Kidney (tissue), 14 donors: Measurements from ENCODE around the gene NRGN. TPM values are rescaled to one million over a fixed set of nuclear protein-coding genes. Genes with fewer than 3 reads are reported as not detected.

Experiments
- DNase-seq, 5 donors: peaks; one replicate each; pipeline ENCODE4 v3.0.0-alpha.2; 2013 to 2020
- FAIRE-seq: peaks from 2 replicates; lab custom pipeline; 2012; peaks lifted over from hg19 to GRCh38; lab: Jason Lieb, UNC
- H3K27ac ChIP-seq, 2 donors: one replicate each; pipeline ENCODE4 v1.7.0; 2013; ENCODE audit warnings: low read depth in 2 of 2, low read length in 2 of 2, inconsistent platforms in 1 of 2
- H3K27me3 ChIP-seq: one replicate; pipeline ENCODE4 v1.7.1; 2013; ENCODE audit warnings: low read length, inconsistent platforms; ENCODE audit not compliant: control insufficient read depth, insufficient read depth
- H3K36me3 ChIP-seq, 3 donors: one replicate each; pipeline versions ENCODE4 v1.7.0 to v1.7.1; 2013; ENCODE audit warnings: low read length in 3 of 3, control low read depth in 1 of 3, inconsistent platforms in 1 of 3; ENCODE audit not compliant: insufficient read depth in 3 of 3, control insufficient read depth in 2 of 3
- H3K4me1 ChIP-seq, 3 donors: one replicate each; pipeline versions ENCODE4 v1.7.0 to v1.7.1; 2013; ENCODE audit warnings: low read length in 3 of 3, inconsistent platforms in 1 of 3, low read depth in 1 of 3; ENCODE audit not compliant: control insufficient read depth in 2 of 3, insufficient read depth in 2 of 3
- H3K4me3 ChIP-seq, 3 donors: one replicate each; pipeline versions ENCODE4 v1.7.0 to v1.8.1; 2013; ENCODE audit warnings: low read length in 3 of 3, control low read depth in 1 of 3, inconsistent platforms in 1 of 3
- H3K9ac ChIP-seq, 3 donors: one replicate each; pipeline versions ENCODE4 v1.7.0 to v1.7.1; 2013; ENCODE audit warnings: low read length in 3 of 3, control low read depth in 1 of 3, inconsistent platforms in 1 of 3
- H3K9me3 ChIP-seq, 3 donors: one replicate each; pipeline versions ENCODE4 v1.7.0 to v1.7.1; 2013; ENCODE audit warnings: low read length in 3 of 3, control low read depth in 1 of 3, inconsistent platforms in 1 of 3; ENCODE audit not compliant: control insufficient read depth in 2 of 3, insufficient read depth in 1 of 3
- intact Hi-C: fragments of 100-400 bp; cut with DNase I; formaldehyde crosslinking; loops from one replicate; pipeline ENCODE4 v1.11.1; 2022
- polyA plus RNA-seq: library from polyadenylated mRNA; stranded (reverse); fragments of 350-450 nt; fragmentation: Illumina TruSeq; extraction: RNeasy Lipid Tissue Mini Kit (QIAGEN cat#74804); gene quantifications from one replicate; pipeline ENCODE4 v1.2.3, GENCODE V29; 2014; ENCODE audit warnings: low read depth, low replicate concordance; ENCODE audit not compliant: insufficient read depth
- total RNA-seq: library from RNA; stranded (reverse); fragmentation: NEBNext Ultra II Directional; extraction: Animal tissue kit (Norgen Biotek cat#: 25700); gene quantifications from one replicate; pipeline ENCODE4 v1.2.1, GENCODE V29; 2021
- TF ChIP-seq, protein P1 (sequence below): IDR thresholded peaks from 3 replicates; pipeline ENCODE4 v1.5.1; 2012; ENCODE audit warnings: mild to moderate bottlenecking, moderate library complexity, borderline replicate concordance; ENCODE audit not compliant: insufficient read depth; ENCODE audit errors: extremely low read depth
- donor health status: control.
- donor health status: control.
- donor health status: control.
- donor health status: control.
- donor health status: control.
- donor health status: DM: yes; HTN: yes; CAD: no.
- donor health status: Normal renal cell carcinoma (clear cell type).

The NRGN gene
- total and polyA plus RNA-seq, 2 donors from 2014 or later: 17.9 to 55.9 TPM

GRCh38 chr11:124717421-124717785 is 22.3 kb upstream of the NRGN start:
- TF ChIP-seq, protein P1, sequence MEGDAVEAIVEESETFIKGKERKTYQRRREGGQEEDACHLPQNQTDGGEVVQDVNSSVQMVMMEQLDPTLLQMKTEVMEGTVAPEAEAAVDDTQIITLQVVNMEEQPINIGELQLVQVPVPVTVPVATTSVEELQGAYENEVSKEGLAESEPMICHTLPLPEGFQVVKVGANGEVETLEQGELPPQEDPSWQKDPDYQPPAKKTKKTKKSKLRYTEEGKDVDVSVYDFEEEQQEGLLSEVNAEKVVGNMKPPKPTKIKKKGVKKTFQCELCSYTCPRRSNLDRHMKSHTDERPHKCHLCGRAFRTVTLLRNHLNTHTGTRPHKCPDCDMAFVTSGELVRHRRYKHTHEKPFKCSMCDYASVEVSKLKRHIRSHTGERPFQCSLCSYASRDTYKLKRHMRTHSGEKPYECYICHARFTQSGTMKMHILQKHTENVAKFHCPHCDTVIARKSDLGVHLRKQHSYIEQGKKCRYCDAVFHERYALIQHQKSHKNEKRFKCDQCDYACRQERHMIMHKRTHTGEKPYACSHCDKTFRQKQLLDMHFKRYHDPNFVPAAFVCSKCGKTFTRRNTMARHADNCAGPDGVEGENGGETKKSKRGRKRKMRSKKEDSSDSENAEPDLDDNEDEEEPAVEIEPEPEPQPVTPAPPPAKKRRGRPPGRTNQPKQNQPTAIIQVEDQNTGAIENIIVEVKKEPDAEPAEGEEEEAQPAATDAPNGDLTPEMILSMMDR: no peak
- Histone ChIP-seq H3K27ac (no peak overlapping the region), H3K36me3 (no peaks in the 10 kb centered on the region), H3K9ac (peak overlapping the region in 1 of 3 donors; percentile 0), H3K27me3 (peaks cover 17% of the 10 kb centered on the region), H3K4me3 (peak overlapping the region in 2 of 3 donors; percentile 22 to 35), H3K4me1 (peaks cover 0 to 7% (median 5%) of the 10 kb centered on the region in 3 donors), H3K9me3 (no peaks in the 10 kb centered on the region)
- intact Hi-C loops: no loop called here
- DNase-seq: no peak
- FAIRE-seq: no peak

GRCh38 chr11:124717786-124718651 is 21.7 kb upstream of the NRGN start:
- H3K27me3 ChIP-seq: peaks cover 17% of the 10 kb centered on the region
- no peak for FAIRE-seq
- TF ChIP-seq, protein P1: no peak
- H3K4me1 ChIP-seq: peaks cover 0 to 7% (median 5%) of the 10 kb centered on the region in 3 donors
- H3K9me3 ChIP-seq: no peaks in the 10 kb centered on the region
- H3K4me3 ChIP-seq: peak overlapping the region in 2 of 3 donors; percentile 22 to 35
- peak overlapping the region in 1 of 3 donors; percentile 0 for H3K9ac ChIP-seq
- intact Hi-C loops: no loop called here
- no peaks in the 10 kb centered on the region for H3K36me3 ChIP-seq
- H3K27ac ChIP-seq: no peak overlapping the region
- peak; percentile 49 to 71 (median 61) for DNase-seq

DNA sequence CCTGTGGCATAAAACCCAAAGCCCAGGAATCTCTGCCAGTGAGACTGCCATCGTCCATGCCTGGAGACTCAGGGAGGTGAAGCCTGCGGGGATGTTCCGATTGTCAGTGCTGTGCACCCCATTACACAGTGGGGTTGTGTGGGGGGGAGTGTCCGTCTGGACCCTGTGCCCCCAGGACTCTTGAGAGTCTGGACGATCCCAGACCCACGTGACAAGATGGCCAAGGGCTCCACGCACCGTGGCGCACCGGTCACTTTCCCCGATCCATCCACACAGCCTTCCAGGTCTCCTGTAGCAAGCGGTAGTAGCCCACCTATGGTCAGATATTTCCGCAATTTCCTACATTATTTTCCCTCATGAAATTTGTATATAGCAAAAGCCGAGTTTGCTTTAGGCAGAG is 20.9 kb upstream of the NRGN start:
- Histone ChIP-seq H3K9ac (no peak overlapping the region), H3K4me1 (peaks cover 0 to 7% (median 5%) of the 10 kb centered on the region in 3 donors), H3K27ac (no peak overlapping the region), H3K27me3 (peaks cover 17% of the 10 kb centered on the region), H3K4me3 (peak overlapping the region in 1 of 3 donors; percentile 35), H3K9me3 (no peaks in the 10 kb centered on the region), H3K36me3 (no peaks in the 10 kb centered on the region)
- no peak for FAIRE-seq
- intact Hi-C loops: no loop called here
- TF ChIP-seq, protein P1: no peak
- no peak for DNase-seq
